GM23338 (cell line): ENCODE results near the gene CLASP2.

Source experiments
- CTCF ChIP-seq, 2 experiments: fragments of 200-600 bp in 1 of 2; sonication (generic) in 1 of 2; conservative IDR thresholded peaks; 2 replicates each; pipeline versions ENCODE4 v1.5.1 to v1.6.1; 2016 to 2017; ENCODE audit warnings: antibody characterized with exemption in 2 of 2, low read depth in 2 of 2, mild to moderate bottlenecking in 2 of 2, moderate library complexity in 1 of 2
- EZH2 ChIP-seq: fragments of 200-600 bp; sonication (generic); IDR thresholded peaks from one replicate; pipeline ENCODE4 v1.8.0; 2017; ENCODE audit warnings: antibody characterized with exemption, mild to moderate bottlenecking, low read depth; ENCODE audit not compliant: unreplicated experiment
- EZH2phosphoT487 ChIP-seq: fragments of 200-600 bp; sonication (generic); IDR thresholded peaks from one replicate; pipeline ENCODE4 v1.8.1; 2018; ENCODE audit warnings: antibody characterized with exemption; ENCODE audit not compliant: unreplicated experiment
- NANOG ChIP-seq: IDR thresholded peaks from 2 replicates; pipeline ENCODE4 v1.6.1; 2016; ENCODE audit warnings: antibody characterized with exemption, borderline replicate concordance
- POLR2AphosphoS5 ChIP-seq: IDR thresholded peaks from 2 replicates; pipeline ENCODE4 v1.6.1; 2016; ENCODE audit warnings: antibody characterized with exemption, low read depth
- REST ChIP-seq: IDR thresholded peaks from one replicate; pipeline ENCODE4 v1.6.1; 2018; ENCODE audit warnings: antibody characterized with exemption; ENCODE audit not compliant: unreplicated experiment

- TF ChIP-seq CTCF (conservative IDR thresholded peaks at IDR 0.05; ENCODE audit: low read depth in 2 of 2): no peak
- no peak for TF ChIP-seq POLR2AphosphoS5
- no peak for TF ChIP-seq EZH2phosphoT487
- no peak for TF ChIP-seq REST
- TF ChIP-seq EZH2: no peak
- no peak for TF ChIP-seq NANOG
These were observed 80.6 kb downstream of the CLASP2 start for GRCh38 chr3:33637482-33637881.
